ENCODE results near the gene KLHL29.

GRCh38 chr2:23423062-23423872 is 38.3 kb downstream of the KLHL29 start:
- TF ChIP-seq TAF1 (IDR thresholded peaks at IDR 0.05; ENCODE audit: borderline replicate concordance, insufficient read depth, low read length), result no peak
- no peak for TF ChIP-seq POLR2AphosphoS5 (IDR thresholded peaks at IDR 0.05; ENCODE audit: low read depth, low read length)
- no peak for TF ChIP-seq REST (IDR thresholded peaks at IDR 0.05; ENCODE audit: insufficient read depth in 1 of 2, low read depth in 2 of 2, low read length in 2 of 2)
